Activated CD8-positive, alpha-beta memory T cell treated with anti-CD3 and anti-CD28 coated beads, Interleukin-2, amount 50 U/mL, for 1 hour (primary cell): ENCODE data around the gene ELMOD2.

Experiments used
- DNase-seq: peaks from one replicate; pipeline ENCODE4 v3.0.0-alpha.2; 2020; ENCODE audit errors: extremely low read depth

The ELMOD2 gene

GRCh38 chr4:140581078-140581477 lies 57.1 kb downstream of the ELMOD2 start:
- DNase-seq: no peak

GRCh38 chr4:140584439-140584838 lies 60.5 kb downstream of the ELMOD2 start:
- no peak for DNase-seq

GRCh38 chr4:140595065-140595464 lies 71.1 kb downstream of the ELMOD2 start:
- DNase-seq: no peak

DNA sequence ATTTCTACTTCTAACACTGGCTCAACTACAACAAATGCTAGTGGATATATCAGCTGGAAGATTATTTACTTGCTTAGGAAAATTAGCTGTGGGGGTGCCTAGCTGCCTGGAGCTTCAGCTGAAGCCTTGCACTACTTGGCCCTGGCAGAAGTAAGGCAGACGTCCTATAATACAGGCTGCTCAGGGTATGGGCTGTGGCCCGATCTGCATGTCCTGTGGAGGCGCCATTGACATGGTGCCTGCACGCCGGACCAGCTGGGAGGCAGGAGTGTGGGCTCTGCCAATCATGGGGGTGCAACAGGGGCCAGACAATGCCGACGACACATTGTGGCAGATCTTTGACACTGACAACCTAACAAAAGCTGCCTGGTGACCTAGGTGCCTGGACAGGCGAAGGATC lies 76.4 kb downstream of the ELMOD2 start:
- DNase-seq: no peak

GRCh38 chr4:140602714-140603113 lies 78.7 kb downstream of the ELMOD2 start:
- DNase-seq: no peak

- no peak for DNase-seq
Observed at GRCh38 chr4:140603286-140603685, 79.3 kb downstream of the ELMOD2 start.
